Transverse colon (tissue), 4 donors: ENCODE measurements around the gene USP53.

ENCODE experiments used
- CTCF ChIP-seq, 5 experiments: fragments of 200-600 bp in 3 of 5; fragments of 450-650 bp in 2 of 5; sonication (generic) in 3 of 5; IDR thresholded peaks; 1 replicate in 2 of 5; 2 replicates in 3 of 5; pipeline ENCODE4 v1.5.1; 2016 to 2017; ENCODE audit warnings: antibody characterized with exemption in 5 of 5, inconsistent platforms in 3 of 5, mild to moderate bottlenecking in 2 of 5, moderate library complexity in 1 of 5
- EP300 ChIP-seq: sonication (generic); formaldehyde crosslinking; IDR thresholded peaks from one replicate; pipeline ENCODE4 v1.6.1; 2017; ENCODE audit warnings: antibody characterized with exemption, low read depth
- POLR2A ChIP-seq: fragments of 450-650 bp; IDR thresholded peaks from one replicate; pipeline ENCODE4 v1.6.1; 2016; ENCODE audit warnings: antibody characterized with exemption, mild to moderate bottlenecking, moderate library complexity
- POLR2AphosphoS5 ChIP-seq, 3 donors: sonication (generic); formaldehyde crosslinking; IDR thresholded peaks; one replicate each; pipeline ENCODE4 v1.6.1; 2016; ENCODE audit warnings: antibody characterized with exemption in 3 of 3

DNA sequence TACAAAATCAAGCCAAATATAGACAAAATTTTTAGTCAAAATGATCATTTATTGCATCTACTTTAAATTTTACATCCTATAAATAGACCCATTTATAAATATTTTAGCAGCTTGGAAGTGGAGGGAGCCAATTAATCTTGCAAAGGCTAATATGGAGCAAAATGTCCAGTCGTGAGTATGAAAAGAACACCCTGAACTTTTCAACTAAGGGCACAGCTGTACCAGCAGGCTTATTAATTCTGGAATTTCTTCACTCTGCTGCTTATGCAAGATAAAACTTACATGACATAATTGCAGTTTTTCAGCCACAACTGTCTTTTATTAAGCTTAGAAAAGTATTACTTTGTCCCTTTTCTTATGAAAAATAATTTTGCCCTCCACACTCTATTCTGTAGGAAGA, 22.9 kb upstream of the USP53 start:
- TF ChIP-seq POLR2AphosphoS5 (IDR thresholded peaks at IDR 0.05): peak in 2 of 3 donors; percentile 16 to 28
- TF ChIP-seq CTCF (IDR thresholded peaks at IDR 0.05): no peak
- TF ChIP-seq POLR2A: no peak
- no peak for TF ChIP-seq EP300
